ENCODE results near the gene TTC28. TPM values are rescaled to one million over a fixed set of nuclear protein-coding genes. Genes with fewer than 3 reads are reported as not detected.

TTC28 gene
- total RNA-seq, 2 experiments from 2014 or later, result 0.67 to 0.72 TPM

- CTCF ChIA-PET, result no interaction called here
These were observed 703.1 kb downstream of the TTC28 start for GRCh38 chr22:27976586-27976985.

GRCh38 chr22:27975381-27976013 lies 704.1 kb downstream of the TTC28 start:
- CTCF ChIA-PET, result no interaction called here
- POLR2A ChIA-PET, result no interaction called here

More at GRCh38 chr22:27976586-27976985, 703.1 kb downstream of the TTC28 start:
- POLR2A ChIA-PET, result no interaction called here

DNA sequence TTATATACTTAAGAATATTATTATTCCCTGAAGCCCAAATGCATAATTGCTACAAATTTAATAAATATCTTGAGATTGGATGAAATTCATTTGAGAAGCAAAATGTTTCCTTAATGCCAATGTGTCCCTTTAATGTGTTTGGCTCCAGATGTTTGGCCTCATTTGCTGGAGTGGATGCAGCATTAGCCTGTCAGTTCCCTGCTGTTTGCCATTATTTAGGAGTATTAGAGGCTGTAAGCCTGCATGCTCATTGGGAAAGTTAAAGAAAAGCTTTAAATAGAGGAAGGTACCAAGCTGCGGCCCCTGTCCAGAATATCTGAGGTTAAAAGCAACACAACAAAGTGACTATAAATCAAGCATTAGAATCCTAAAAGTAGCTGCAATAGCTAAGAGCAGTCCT lies 705.8 kb downstream of the TTC28 start:
- ChIA-PET CTCF (no interaction called here), POLR2A (no interaction called here)

GRCh38 chr22:27972732-27973698 lies 706.6 kb downstream of the TTC28 start:
- CTCF ChIA-PET, result no interaction called here
- POLR2A ChIA-PET, result no interaction called here

- ChIA-PET CTCF (no interaction called here), POLR2A (no interaction called here)
These were observed 707.7 kb downstream of the TTC28 start for GRCh38 chr22:27971926-27972325.

DNA sequence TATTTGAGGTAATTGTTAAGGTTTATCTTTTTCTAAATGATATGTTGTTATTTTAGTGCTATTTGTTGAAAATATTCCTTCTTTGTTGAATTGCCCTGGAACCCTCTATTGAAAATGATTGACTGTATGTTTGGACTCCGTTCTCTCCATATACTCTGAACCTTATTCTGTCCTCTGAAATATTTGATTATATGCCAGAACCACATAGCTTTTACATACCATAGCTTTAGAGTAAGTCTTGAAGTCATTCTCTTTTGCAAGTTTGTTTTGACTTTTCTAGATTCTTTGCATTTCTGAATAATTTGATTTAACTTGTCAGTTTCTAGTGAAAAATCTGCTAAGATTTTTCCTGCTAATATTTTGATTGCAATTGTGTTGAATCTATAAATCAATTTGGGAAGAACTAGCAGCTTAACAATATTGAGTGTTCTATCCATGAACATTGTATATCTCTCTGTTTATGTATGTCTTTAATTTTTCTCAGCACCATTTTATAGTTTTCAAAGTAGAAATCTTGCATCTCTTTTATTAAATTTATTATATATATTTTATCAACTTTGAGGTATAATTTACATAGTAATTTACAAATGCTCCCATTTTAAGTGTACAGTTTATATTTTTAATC lies 708.9 kb downstream of the TTC28 start:
- CTCF ChIA-PET, result no interaction called here
- POLR2A ChIA-PET, result no interaction called here

DNA sequence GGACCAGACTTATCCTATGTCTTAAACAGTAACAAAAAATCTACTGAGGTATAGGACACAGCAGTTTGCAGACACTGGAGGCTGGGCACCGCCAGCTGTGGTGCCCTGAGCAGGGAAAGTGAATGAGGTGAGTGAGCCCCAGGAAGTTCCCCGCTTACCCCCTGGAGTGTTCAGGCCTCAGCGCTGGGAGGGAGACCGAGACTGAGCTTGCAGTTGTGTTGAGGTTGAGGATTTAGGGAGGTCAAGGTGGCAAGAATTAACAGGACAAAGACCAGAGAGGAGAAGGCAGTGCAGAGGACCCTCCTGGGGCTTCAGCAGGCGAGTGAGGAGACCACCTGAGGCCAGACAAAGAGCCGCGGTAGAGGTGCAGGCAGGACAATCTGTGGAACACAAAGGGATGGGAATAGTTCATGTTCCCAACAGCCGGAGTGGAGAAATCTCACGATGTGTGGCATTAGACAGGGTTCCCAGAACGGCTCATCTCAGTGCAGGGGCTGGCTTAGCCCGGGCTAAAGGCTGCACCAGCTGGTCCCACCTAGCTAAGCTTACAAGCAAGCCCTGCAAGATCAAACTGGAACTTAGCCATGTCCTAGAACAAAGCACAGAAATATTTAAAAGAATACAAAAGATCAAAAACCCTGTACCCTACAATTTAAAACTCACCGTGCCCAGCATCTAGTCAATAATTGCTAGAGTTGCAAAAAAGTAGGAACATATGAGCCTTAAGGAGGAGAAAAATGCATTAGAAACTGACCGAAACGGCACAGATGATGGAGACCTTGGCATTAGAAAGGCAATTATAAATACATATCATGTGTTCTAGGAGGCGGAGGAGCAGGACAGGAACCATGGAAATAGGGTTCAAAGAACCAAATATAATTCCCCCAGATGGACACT lies 713.2 kb downstream of the TTC28 start:
- ChIA-PET POLR2A (no interaction called here), CTCF (no interaction called here)

GRCh38 chr22:27962268-27963044 lies 717.2 kb downstream of the TTC28 start:
- ChIA-PET CTCF (no interaction called here), POLR2A (no interaction called here)

GRCh38 chr22:27961680-27962079 lies 718.0 kb downstream of the TTC28 start:
- POLR2A ChIA-PET, result no interaction called here
- CTCF ChIA-PET, result no interaction called here

- ChIA-PET POLR2A (no interaction called here), CTCF (no interaction called here)
These were observed 718.5 kb downstream of the TTC28 start for GRCh38 chr22:27961182-27961581.

- CTCF ChIA-PET, result no interaction called here
- POLR2A ChIA-PET, result no interaction called here
These were observed 720.1 kb downstream of the TTC28 start for GRCh38 chr22:27959335-27960090.

GRCh38 chr22:27952779-27953178 lies 726.9 kb downstream of the TTC28 start:
- ChIA-PET CTCF (no interaction called here), POLR2A (no interaction called here)

DNA sequence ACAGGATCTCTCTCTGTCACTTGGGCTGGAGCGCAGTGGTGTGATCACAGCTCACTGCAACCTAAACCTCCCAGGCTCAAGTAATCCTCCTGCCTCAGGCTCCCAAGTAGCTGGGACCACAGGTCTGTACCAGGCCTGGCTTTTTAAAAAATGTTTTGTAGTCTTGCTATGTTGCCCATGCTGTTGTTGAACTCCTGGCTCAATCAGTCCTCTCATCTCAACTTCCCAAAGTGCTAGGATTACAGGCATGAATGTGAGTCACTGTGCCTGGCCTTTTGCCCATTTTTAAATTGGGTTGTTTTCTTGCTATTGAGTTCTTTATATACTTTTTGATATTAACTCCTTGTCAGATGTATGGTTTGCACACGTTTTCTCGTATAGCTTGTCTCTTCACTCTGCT lies 727.5 kb downstream of the TTC28 start:
- POLR2A ChIA-PET, result no interaction called here

DNA sequence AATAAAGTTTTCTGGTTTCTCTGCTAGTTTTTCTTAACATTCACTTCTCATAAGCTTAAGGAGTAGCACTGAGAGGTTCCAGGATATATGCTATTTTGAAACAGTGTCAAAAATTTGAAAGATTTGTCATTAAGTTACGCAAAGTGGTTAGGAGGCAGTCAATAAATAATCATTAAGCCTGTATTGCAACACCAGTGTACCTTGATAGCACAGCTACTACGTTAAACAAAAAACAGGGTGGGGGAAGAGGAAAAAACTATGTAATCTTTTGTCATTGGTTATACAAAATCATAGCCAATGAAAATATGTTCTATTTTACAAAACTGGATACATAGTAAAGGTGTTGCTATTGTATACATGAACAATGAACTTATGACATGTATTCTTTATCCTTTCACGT lies 730.2 kb downstream of the TTC28 start:
- ChIA-PET CTCF (no interaction called here), POLR2A (no interaction called here)

More for the DNA sequence above, 727.5 kb downstream of the TTC28 start:
- CTCF ChIA-PET, result no interaction called here

- POLR2A ChIA-PET, result no interaction called here
- CTCF ChIA-PET, result no interaction called here
These were observed 731.1 kb downstream of the TTC28 start for GRCh38 chr22:27948569-27948968.

DNA sequence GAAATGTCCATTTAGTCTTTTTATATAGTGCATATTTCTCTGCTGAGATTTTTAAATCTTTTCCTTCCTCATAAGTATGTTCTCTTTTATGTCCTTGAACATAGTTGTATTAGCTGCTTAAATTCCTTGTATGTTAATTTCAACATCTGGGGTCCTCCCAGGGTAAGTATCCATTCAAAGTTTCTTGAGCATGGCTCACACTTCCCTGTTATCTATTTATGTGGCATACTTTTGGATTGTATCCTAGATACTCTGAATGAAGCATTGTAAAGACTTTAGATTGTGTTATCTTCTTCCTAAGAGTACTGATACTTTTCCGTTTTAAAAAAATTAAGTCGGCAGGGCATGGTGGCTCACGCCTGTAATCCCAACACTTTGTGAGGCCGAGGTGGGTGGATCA lies 732.2 kb downstream of the TTC28 start:
- POLR2A ChIA-PET, result no interaction called here
- CTCF ChIA-PET, result no interaction called here

GRCh38 chr22:27941143-27941542 lies 738.5 kb downstream of the TTC28 start:
- CTCF ChIA-PET, result no interaction called here
- POLR2A ChIA-PET, result no interaction called here

DNA sequence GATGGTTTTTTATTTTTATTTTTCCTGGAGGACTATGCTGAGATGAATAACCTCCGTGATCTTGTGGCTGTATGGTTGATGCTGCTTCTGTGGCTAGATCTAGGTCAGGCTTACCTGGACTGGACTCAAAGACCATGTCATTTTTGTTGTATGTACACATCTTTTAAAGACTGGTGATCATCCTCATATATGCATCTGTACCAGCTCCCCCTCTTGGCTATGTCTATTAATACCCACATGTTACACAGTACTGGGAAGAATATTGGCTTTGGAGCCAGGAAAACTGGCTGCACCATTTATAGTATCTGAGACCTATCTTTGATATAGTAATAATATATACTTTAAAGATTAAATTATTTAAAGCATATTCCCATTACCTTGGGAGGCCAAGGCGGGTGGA lies 742.2 kb downstream of the TTC28 start:
- ChIA-PET CTCF (no interaction called here), POLR2A (no interaction called here)

DNA sequence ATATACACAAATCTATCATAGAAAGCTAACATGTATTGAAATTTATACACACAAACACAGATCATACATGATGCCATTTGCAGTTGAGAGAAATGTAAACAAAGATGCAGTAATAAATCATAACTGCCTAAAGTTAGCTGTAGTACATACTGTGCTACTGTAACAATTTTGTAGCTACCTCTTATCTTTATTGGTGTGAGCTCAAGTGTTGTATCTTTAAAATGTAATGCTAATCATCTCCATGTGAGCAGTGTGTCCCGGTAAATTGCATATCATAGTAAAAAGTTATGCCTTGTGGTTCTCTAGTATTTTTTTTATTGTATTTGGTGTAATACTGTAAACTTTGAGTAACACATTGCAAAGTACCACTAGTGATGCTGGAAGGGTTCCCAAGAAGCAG lies 743.7 kb downstream of the TTC28 start:
- ChIA-PET POLR2A (interaction anchor here (1.0 kb wide), 1 partner anchor 16 kb away, joined by 3 read pairs; no protein-coding TSS in a partner anchor), CTCF (no interaction called here)
